ENCODE measurements around the gene TM9SF3. TPM values are rescaled to one million over a fixed set of nuclear protein-coding genes. Genes with fewer than 3 reads are reported as not detected.

Gene TM9SF3
- total RNA-seq, 6 donors from 2014 or later: 30.4 to 112 (median 80.8) TPM

- Histone ChIP-seq H3K27ac (no peak overlapping the region), H3K4me1 (peaks cover 0 to 6% (median 2%) of the 10 kb centered on the region in 4 donors), H3K27me3 (no peaks in the 10 kb centered on the region), H3K36me3 (peaks cover 10 to 62% (median 17%) of the 10 kb centered on the region in 4 donors), H3K9me3 (no peaks in the 10 kb centered on the region), H3K4me3 (no peak overlapping the region)
- no peak for DNase-seq
- no peak for TF ChIP-seq POLR2A (IDR thresholded peaks at IDR 0.05)
- TF ChIP-seq CTCF (IDR thresholded peaks at IDR 0.05): no peak
- TF ChIP-seq POLR2AphosphoS5 (IDR thresholded peaks at IDR 0.05): no peak
- no peak for TF ChIP-seq EP300 (IDR thresholded peaks at IDR 0.05)
- WGBS, 2 donors: 97 to 98% methylated on average over 3 of the region's 3 CpGs
- no peak for ATAC-seq (ENCODE audit: low FRiP score in 2 of 2)
These were observed 25.6 kb downstream of the TM9SF3 start for GRCh38 chr10:96560966-96561887.

GRCh38 chr10:96560489-96560888, 26.3 kb downstream of the TM9SF3 start:
- Histone ChIP-seq H3K27ac (no peak overlapping the region), H3K27me3 (no peaks in the 10 kb centered on the region), H3K9me3 (no peaks in the 10 kb centered on the region), H3K36me3 (peaks cover 10 to 63% (median 17%) of the 10 kb centered on the region in 4 donors), H3K4me3 (no peak overlapping the region), H3K4me1 (no peaks in the 10 kb centered on the region)
- no peak for ATAC-seq (ENCODE audit: low FRiP score in 2 of 2)
- no peak for TF ChIP-seq EP300 (IDR thresholded peaks at IDR 0.05)
- no peak for TF ChIP-seq CTCF (IDR thresholded peaks at IDR 0.05)
- no peak for TF ChIP-seq POLR2A (IDR thresholded peaks at IDR 0.05)
- TF ChIP-seq POLR2AphosphoS5 (IDR thresholded peaks at IDR 0.05): no peak
- no peak for DNase-seq
- 88 to 93% methylated on average over 2 of the region's 2 CpGs for WGBS, 2 donors

- Histone ChIP-seq H3K27me3 (no peaks in the 10 kb centered on the region), H3K4me3 (no peak overlapping the region), H3K4me1 (no peaks in the 10 kb centered on the region), H3K36me3 (peaks cover 10 to 80% (median 23%) of the 10 kb centered on the region in 4 donors), H3K9me3 (no peaks in the 10 kb centered on the region), H3K27ac (no peak overlapping the region)
- 94 to 100% methylated on average over 1 of the region's 1 CpG for WGBS, 2 donors
- DNase-seq (no peak), ATAC-seq (ENCODE audit: low FRiP score in 2 of 2) (no peak)
- no peak for TF ChIP-seq POLR2AphosphoS5 (IDR thresholded peaks at IDR 0.05)
- no peak for TF ChIP-seq POLR2A (IDR thresholded peaks at IDR 0.05)
- no peak for TF ChIP-seq CTCF (IDR thresholded peaks at IDR 0.05)
- no peak for TF ChIP-seq EP300 (IDR thresholded peaks at IDR 0.05)
These were observed 30.8 kb downstream of the TM9SF3 start for GRCh38 chr10:96556003-96556402.

GRCh38 chr10:96555330-96555729, 31.5 kb downstream of the TM9SF3 start:
- TF ChIP-seq EP300 (IDR thresholded peaks at IDR 0.05): no peak
- no peak for TF ChIP-seq POLR2A (IDR thresholded peaks at IDR 0.05)
- TF ChIP-seq CTCF (IDR thresholded peaks at IDR 0.05): no peak
- TF ChIP-seq POLR2AphosphoS5 (IDR thresholded peaks at IDR 0.05): no peak
- no peaks in the 10 kb centered on the region for H3K27me3 ChIP-seq
- H3K4me1 ChIP-seq: no peaks in the 10 kb centered on the region
- no peak overlapping the region for H3K4me3 ChIP-seq
- ATAC-seq (ENCODE audit: low FRiP score in 2 of 2) (no peak), DNase-seq (no peak)
- peaks cover 10 to 80% (median 24%) of the 10 kb centered on the region in 4 donors for H3K36me3 ChIP-seq
- 94 to 99% methylated on average over 3 of the region's 3 CpGs for WGBS, 2 donors
- no peaks in the 10 kb centered on the region for H3K9me3 ChIP-seq
- no peak overlapping the region for H3K27ac ChIP-seq
